Left ventricle myocardium inferior (tissue), 1 donor: ENCODE measurements around the gene BPIFB6. TPM values are rescaled to one million over a fixed set of nuclear protein-coding genes. Genes with fewer than 3 reads are reported as not detected.

Source experiments
- DNase-seq: peaks from one replicate; pipeline ENCODE4 v3.0.0-alpha.2; 2020
- H3K27ac ChIP-seq: fragments of 200-600 bp; replicated peaks from 2 replicates; pipeline ENCODE4 v1.8.0; 2021
- H3K27me3 ChIP-seq: fragments of 200-600 bp; 2 replicates; pipeline ENCODE4 v1.8.0; 2021; ENCODE audit warnings: low read depth
- H3K36me3 ChIP-seq: fragments of 200-600 bp; 2 replicates; pipeline ENCODE4 v1.8.0; 2021
- H3K4me1 ChIP-seq: fragments of 200-600 bp; 2 replicates; pipeline ENCODE4 v1.8.0; 2021
- H3K4me3 ChIP-seq: fragments of 200-600 bp; 2 replicates; pipeline ENCODE4 v1.8.0; 2021; ENCODE audit warnings: mild to moderate bottlenecking, moderate library complexity
- H3K9me3 ChIP-seq: fragments of 200-600 bp; replicated peaks from 2 replicates; pipeline ENCODE4 v1.8.0; 2021
- intact Hi-C: fragments of 100-400 bp; cut with micrococcal nuclease; formaldehyde crosslinking; loops from one replicate; pipeline ENCODE4 v1.11.0; 2022
- total RNA-seq: library from RNA; stranded (reverse); fragmentation: NEBNext Ultra II Directional; extraction: Animal tissue kit (Norgen Biotek cat#: 25700); gene quantifications from one replicate; pipeline ENCODE4 v1.2.1, GENCODE V29; 2021
- TF ChIP-seq, protein P1 (sequence below): fragments of 200-600 bp; IDR thresholded peaks from 2 replicates; pipeline ENCODE4 v1.8.0; 2021; ENCODE audit warnings: antibody characterized with exemption, mild to moderate bottlenecking, borderline replicate concordance
- donor health status: DM: no; HTN: yes; CAD: no; lungs with severe emphysema.

BPIFB6 gene
- total RNA-seq, 1 donor from 2014 or later: not detected

DNA sequence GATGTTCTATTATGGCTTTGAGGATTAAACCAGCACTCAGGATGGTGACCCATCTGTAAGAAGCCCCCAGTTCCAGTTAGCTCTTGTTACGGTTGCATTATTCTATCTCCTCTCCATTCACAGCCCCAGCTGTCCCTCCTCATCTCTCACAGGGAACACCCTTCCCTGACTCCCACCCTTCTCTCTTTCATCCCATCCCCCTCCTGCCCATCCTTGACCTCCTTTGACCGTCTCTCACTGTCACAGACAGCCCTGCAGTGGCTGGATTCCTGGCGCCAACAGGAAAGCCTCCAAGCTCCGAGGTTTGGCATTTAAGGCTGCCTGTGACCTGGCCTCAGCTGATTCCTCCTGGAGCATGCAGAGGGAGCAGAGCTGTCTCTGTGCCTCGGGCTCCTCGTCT, 43.8 kb downstream of the BPIFB6 start:
- no peak overlapping the region for H3K4me3 ChIP-seq
- H3K9me3 ChIP-seq: no peaks in the 10 kb centered on the region
- H3K27me3 ChIP-seq: peaks cover 52% of the 10 kb centered on the region
- no peak for DNase-seq
- no peak overlapping the region for H3K27ac ChIP-seq
- intact Hi-C loops: no loop called here
- TF ChIP-seq, protein P1, sequence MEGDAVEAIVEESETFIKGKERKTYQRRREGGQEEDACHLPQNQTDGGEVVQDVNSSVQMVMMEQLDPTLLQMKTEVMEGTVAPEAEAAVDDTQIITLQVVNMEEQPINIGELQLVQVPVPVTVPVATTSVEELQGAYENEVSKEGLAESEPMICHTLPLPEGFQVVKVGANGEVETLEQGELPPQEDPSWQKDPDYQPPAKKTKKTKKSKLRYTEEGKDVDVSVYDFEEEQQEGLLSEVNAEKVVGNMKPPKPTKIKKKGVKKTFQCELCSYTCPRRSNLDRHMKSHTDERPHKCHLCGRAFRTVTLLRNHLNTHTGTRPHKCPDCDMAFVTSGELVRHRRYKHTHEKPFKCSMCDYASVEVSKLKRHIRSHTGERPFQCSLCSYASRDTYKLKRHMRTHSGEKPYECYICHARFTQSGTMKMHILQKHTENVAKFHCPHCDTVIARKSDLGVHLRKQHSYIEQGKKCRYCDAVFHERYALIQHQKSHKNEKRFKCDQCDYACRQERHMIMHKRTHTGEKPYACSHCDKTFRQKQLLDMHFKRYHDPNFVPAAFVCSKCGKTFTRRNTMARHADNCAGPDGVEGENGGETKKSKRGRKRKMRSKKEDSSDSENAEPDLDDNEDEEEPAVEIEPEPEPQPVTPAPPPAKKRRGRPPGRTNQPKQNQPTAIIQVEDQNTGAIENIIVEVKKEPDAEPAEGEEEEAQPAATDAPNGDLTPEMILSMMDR: no peak
- H3K4me1 ChIP-seq: no peaks in the 10 kb centered on the region
- no peaks in the 10 kb centered on the region for H3K36me3 ChIP-seq

GRCh38 chr20:33076662-33077372, 45.4 kb downstream of the BPIFB6 start:
- no peaks in the 10 kb centered on the region for H3K9me3 ChIP-seq
- peaks cover 43% of the 10 kb centered on the region for H3K27me3 ChIP-seq
- no peaks in the 10 kb centered on the region for H3K36me3 ChIP-seq
- H3K4me3 ChIP-seq: no peak overlapping the region
- H3K27ac ChIP-seq: no peak overlapping the region
- H3K4me1 ChIP-seq: no peaks in the 10 kb centered on the region
- DNase-seq: no peak
- intact Hi-C loops: no loop called here
- TF ChIP-seq, protein P1: peak; percentile 37

- Histone ChIP-seq H3K9me3 (no peaks in the 10 kb centered on the region), H3K4me3 (no peak within 1 kb of the TSS), H3K4me1 (no peaks in the 10 kb centered on the region), H3K36me3 (no peaks in the 10 kb centered on the region), H3K27ac (no peak within 1 kb of the TSS), H3K27me3 (peaks cover 45% of the 10 kb centered on the region)
- no peak for DNase-seq
- TF ChIP-seq, protein P1: no peak
- intact Hi-C loops: no loop called here
Measured at GRCh38 chr20:33079259-33079658, 47.8 kb downstream of the BPIFB6 start, which contains the start of gene BPIFB4. TSS of gene BPIFB4 (plus strand) at chr20:33079643. CDS start at chr20:33081527, 1,884 bp downstream.

- Histone ChIP-seq H3K4me3 (no peak overlapping the region), H3K36me3 (no peaks in the 10 kb centered on the region), H3K27ac (no peak overlapping the region), H3K9me3 (no peaks in the 10 kb centered on the region), H3K4me1 (no peaks in the 10 kb centered on the region), H3K27me3 (peaks cover 34% of the 10 kb centered on the region)
- TF ChIP-seq, protein P1: no peak
- no peak for DNase-seq
- intact Hi-C loops: no loop called here
Measured at GRCh38 chr20:33081411-33082154, 50.1 kb downstream of the BPIFB6 start.

GRCh38 chr20:33082546-33082945, 51.1 kb downstream of the BPIFB6 start:
- Histone ChIP-seq H3K4me1 (no peaks in the 10 kb centered on the region), H3K27ac (no peak overlapping the region), H3K9me3 (no peaks in the 10 kb centered on the region), H3K36me3 (no peaks in the 10 kb centered on the region), H3K4me3 (no peak overlapping the region), H3K27me3 (peaks cover 24% of the 10 kb centered on the region)
- DNase-seq: no peak
- intact Hi-C loops: no loop called here
- TF ChIP-seq, protein P1: no peak
